ENCODE measurements around the gene SLFN12L. TPM values are rescaled to one million over a fixed set of nuclear protein-coding genes. Genes with fewer than 3 reads are reported as not detected.

Gene SLFN12L
- total RNA-seq, 1 donor from 2014 or later, result not detected

DNA sequence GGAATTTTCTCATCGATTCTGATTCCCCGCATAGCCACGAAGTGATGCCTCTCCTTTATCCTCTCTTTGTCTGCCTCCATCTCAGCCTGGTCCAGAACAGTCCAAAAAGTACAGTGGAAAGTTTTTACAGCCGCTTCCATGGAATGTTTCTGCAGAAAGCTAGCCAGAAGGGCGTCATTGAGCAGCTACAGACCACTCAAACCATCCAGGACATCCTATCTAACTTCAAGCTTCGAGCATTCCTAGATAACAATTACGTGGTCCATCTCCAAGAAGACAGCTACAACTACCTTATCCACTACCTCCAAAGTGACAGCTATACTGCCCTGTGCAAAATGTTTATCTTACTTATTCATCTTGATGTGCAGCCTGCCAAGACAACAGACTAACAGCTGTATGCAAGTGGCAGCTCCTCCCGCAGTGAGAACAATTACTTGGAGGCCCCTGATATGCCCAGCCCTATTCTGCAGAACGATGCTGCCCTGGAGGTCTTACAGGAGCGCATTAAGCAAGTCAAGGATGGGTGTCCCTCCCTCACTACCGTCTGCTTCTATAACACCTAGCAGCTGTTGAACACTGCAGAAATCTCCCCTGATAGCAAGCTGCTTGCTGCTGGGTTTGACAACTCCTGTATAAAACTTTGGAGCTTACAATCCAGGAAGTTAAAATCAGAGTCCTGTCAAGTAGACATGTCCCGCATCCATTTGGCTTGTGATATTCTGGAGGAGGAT, 38.9 kb downstream of the SLFN12L start:
- no peak for TF ChIP-seq CTCF (IDR thresholded peaks at IDR 0.05; ENCODE audit: partially characterized antibody, unreplicated experiment)
- Mint-ChIP-seq H3K4me3 (ENCODE audit: unreplicated experiment) (peak overlapping the region; percentile 26), H3K27me3 (ENCODE audit: unreplicated experiment) (peaks cover 43% of the 10 kb centered on the region)

GRCh38 chr17:35496451-35497290, 40.8 kb downstream of the SLFN12L start:
- peaks cover 53% of the 10 kb centered on the region for H3K27me3 Mint-ChIP-seq (ENCODE audit: unreplicated experiment)
- DNase-seq, result no peak

More for the DNA sequence above, 38.9 kb downstream of the SLFN12L start:
- Mint-ChIP-seq H3K9me3 (ENCODE audit: unreplicated experiment) (peaks cover 13% of the 10 kb centered on the region), H3K4me1 (ENCODE audit: low read depth, unreplicated experiment) (peaks cover 8% of the 10 kb centered on the region), H3K27ac (ENCODE audit: unreplicated experiment) (no peak overlapping the region), H3K36me3 (ENCODE audit: unreplicated experiment) (peaks cover 7% of the 10 kb centered on the region)
- DNase-seq, result no peak

GRCh38 chr17:35493040-35493439, 44.4 kb downstream of the SLFN12L start:
- Mint-ChIP-seq H3K4me3 (ENCODE audit: unreplicated experiment) (no peak overlapping the region), H3K4me1 (ENCODE audit: low read depth, unreplicated experiment) (peaks cover 3% of the 10 kb centered on the region), H3K36me3 (ENCODE audit: unreplicated experiment) (peaks cover 7% of the 10 kb centered on the region), H3K27ac (ENCODE audit: unreplicated experiment) (no peak overlapping the region), H3K9me3 (ENCODE audit: unreplicated experiment) (peaks cover 18% of the 10 kb centered on the region), H3K27me3 (ENCODE audit: unreplicated experiment) (peaks cover 65% of the 10 kb centered on the region)
- no peak for DNase-seq
- TF ChIP-seq CTCF (IDR thresholded peaks at IDR 0.05; ENCODE audit: partially characterized antibody, unreplicated experiment), result no peak

More at GRCh38 chr17:35496451-35497290, 40.8 kb downstream of the SLFN12L start:
- no peak for TF ChIP-seq CTCF (IDR thresholded peaks at IDR 0.05; ENCODE audit: partially characterized antibody, unreplicated experiment)
- no peak overlapping the region for H3K27ac Mint-ChIP-seq (ENCODE audit: unreplicated experiment)
- peaks cover 12% of the 10 kb centered on the region for H3K9me3 Mint-ChIP-seq (ENCODE audit: unreplicated experiment)
- H3K4me1 Mint-ChIP-seq (ENCODE audit: low read depth, unreplicated experiment), result peaks cover 8% of the 10 kb centered on the region
- H3K4me3 Mint-ChIP-seq (ENCODE audit: unreplicated experiment), result peak overlapping the region; percentile 15
- H3K36me3 Mint-ChIP-seq (ENCODE audit: unreplicated experiment), result peaks cover 5% of the 10 kb centered on the region

- peaks cover 7% of the 10 kb centered on the region for H3K36me3 Mint-ChIP-seq (ENCODE audit: unreplicated experiment)
- H3K27me3 Mint-ChIP-seq (ENCODE audit: unreplicated experiment), result peaks cover 63% of the 10 kb centered on the region
- no peak for DNase-seq
- peaks cover 24% of the 10 kb centered on the region for H3K9me3 Mint-ChIP-seq (ENCODE audit: unreplicated experiment)
- TF ChIP-seq CTCF (IDR thresholded peaks at IDR 0.05; ENCODE audit: partially characterized antibody, unreplicated experiment), result no peak
- H3K27ac Mint-ChIP-seq (ENCODE audit: unreplicated experiment), result no peak overlapping the region
- no peak overlapping the region for H3K4me3 Mint-ChIP-seq (ENCODE audit: unreplicated experiment)
- peaks cover 3% of the 10 kb centered on the region for H3K4me1 Mint-ChIP-seq (ENCODE audit: low read depth, unreplicated experiment)
Observed at GRCh38 chr17:35491417-35491816, 46.1 kb downstream of the SLFN12L start.
